Liver (tissue), 9 donors: Measurements from ENCODE around the gene LAMP1. TPM values are rescaled to one million over a fixed set of nuclear protein-coding genes. Genes with fewer than 3 reads are reported as not detected.

Experiments
- DNase-seq: peaks from one replicate; pipeline ENCODE4 v3.0.0-alpha.2; 2017; ENCODE audit warnings: low spot score
- H3K27ac ChIP-seq, 2 donors: one replicate each; pipeline ENCODE4 v1.7.0; 2013; ENCODE audit warnings: inconsistent platforms in 2 of 2, low read length in 2 of 2, control low read depth in 1 of 2, low read depth in 1 of 2, mild to moderate bottlenecking in 1 of 2
- H3K27me3 ChIP-seq, 4 donors: one replicate each; pipeline versions ENCODE4 v1.6.1 to v1.7.0; 2013; ENCODE audit warnings: low read length in 3 of 4, inconsistent platforms in 1 of 4, mild to moderate bottlenecking in 1 of 4, moderate library complexity in 1 of 4; ENCODE audit not compliant: control insufficient read depth in 4 of 4, insufficient read depth in 4 of 4
- H3K36me3 ChIP-seq, 4 donors: one replicate each; pipeline versions ENCODE4 v1.6.1 to v1.7.0; 2013; ENCODE audit warnings: low read length in 3 of 4, mild to moderate bottlenecking in 3 of 4, low read depth in 1 of 4, moderate library complexity in 1 of 4; ENCODE audit not compliant: control insufficient read depth in 4 of 4, insufficient read depth in 3 of 4
- H3K4me1 ChIP-seq, 4 donors: one replicate each; pipeline versions ENCODE4 v1.6.1 to v1.7.0; 2013; ENCODE audit warnings: low read length in 3 of 4, mild to moderate bottlenecking in 3 of 4, moderate library complexity in 1 of 4; ENCODE audit not compliant: control insufficient read depth in 4 of 4, insufficient read depth in 4 of 4
- H3K4me3 ChIP-seq, 3 donors: one replicate each; pipeline versions ENCODE4 v1.6.1 to v1.7.0; 2013; ENCODE audit warnings: low read length in 3 of 3, control low read depth in 1 of 3, low read depth in 1 of 3, mild to moderate bottlenecking in 1 of 3
- H3K9ac ChIP-seq, 2 donors: one replicate each; pipeline ENCODE4 v1.7.0; 2013; ENCODE audit warnings: low read length in 2 of 2, mild to moderate bottlenecking in 2 of 2, moderate library complexity in 2 of 2, control low read depth in 1 of 2, low read depth in 1 of 2
- H3K9me3 ChIP-seq, 4 donors: one replicate each; pipeline versions ENCODE4 v1.6.1 to v1.7.0; 2013; ENCODE audit warnings: low read length in 3 of 4; ENCODE audit not compliant: control insufficient read depth in 4 of 4
- ATF3 ChIP-seq: IDR thresholded peaks from 2 replicates; pipeline ENCODE4 v1.6.1; 2016; ENCODE audit warnings: antibody characterized with exemption
- CTCF ChIP-seq: fragments of 150-350 bp; IDR thresholded peaks from 2 replicates; pipeline ENCODE4 v1.5.1; 2017; ENCODE audit warnings: improper control_type of control experiment, low read depth, low read length; ENCODE audit not compliant: missing input control
- EGR1 ChIP-seq, 2 donors: IDR thresholded peaks; 2 replicates each; pipeline ENCODE4 v1.6.1; 2016 to 2018; ENCODE audit warnings: antibody characterized with exemption in 2 of 2, low read depth in 2 of 2
- FOXA1 ChIP-seq: IDR thresholded peaks from 2 replicates; pipeline ENCODE4 v1.6.1; 2016; ENCODE audit warnings: antibody characterized with exemption
- FOXA2 ChIP-seq: IDR thresholded peaks from 2 replicates; pipeline ENCODE4 v1.6.1; 2016; ENCODE audit warnings: antibody characterized with exemption
- GABPA ChIP-seq, 2 donors: IDR thresholded peaks in 1 of 2; conservative IDR thresholded peaks in 1 of 2; 2 replicates each; pipeline ENCODE4 v1.6.1; 2016; ENCODE audit warnings: antibody characterized with exemption in 2 of 2, mild to moderate bottlenecking in 1 of 2, moderate library complexity in 1 of 2
- HNF4A ChIP-seq, 2 donors: conservative IDR thresholded peaks; 2 replicates each; pipeline ENCODE4 v1.6.1; 2016; ENCODE audit warnings: antibody characterized with exemption in 2 of 2, mild to moderate bottlenecking in 2 of 2
- HNF4G ChIP-seq: IDR thresholded peaks from 2 replicates; pipeline ENCODE4 v1.6.1; 2016; ENCODE audit warnings: antibody characterized with exemption
- JUND ChIP-seq, 2 donors: IDR thresholded peaks; 2 replicates each; pipeline ENCODE4 v1.6.1; 2016; ENCODE audit warnings: antibody characterized with exemption in 2 of 2
- MAX ChIP-seq: IDR thresholded peaks from 2 replicates; pipeline ENCODE4 v1.6.1; 2016; ENCODE audit warnings: antibody characterized with exemption
- NR2F2 ChIP-seq: IDR thresholded peaks from 2 replicates; pipeline ENCODE4 v1.6.1; 2016; ENCODE audit warnings: antibody characterized with exemption
- RAD21 ChIP-seq, 2 donors: IDR thresholded peaks; 2 replicates each; pipeline ENCODE4 v1.6.1; 2016; ENCODE audit warnings: antibody characterized with exemption in 2 of 2, mild to moderate bottlenecking in 2 of 2
- REST ChIP-seq: IDR thresholded peaks from 2 replicates; pipeline ENCODE4 v1.6.1; 2016; ENCODE audit warnings: antibody characterized with exemption, mild to moderate bottlenecking
- RXRA ChIP-seq, 2 donors: IDR thresholded peaks; 2 replicates each; pipeline ENCODE4 v1.6.1; 2017 to 2018; ENCODE audit warnings: antibody characterized with exemption in 2 of 2, mild to moderate bottlenecking in 1 of 2
- SP1 ChIP-seq: IDR thresholded peaks from 2 replicates; pipeline ENCODE4 v1.6.1; 2018; ENCODE audit warnings: antibody characterized with exemption, mild to moderate bottlenecking
- TAF1 ChIP-seq: conservative IDR thresholded peaks from 2 replicates; pipeline ENCODE4 v1.6.1; 2016; ENCODE audit warnings: antibody characterized with exemption, mild to moderate bottlenecking
- YY1 ChIP-seq: IDR thresholded peaks from 2 replicates; pipeline ENCODE4 v1.6.1; 2016; ENCODE audit warnings: antibody characterized with exemption, mild to moderate bottlenecking
- ZBTB33 ChIP-seq: IDR thresholded peaks from 2 replicates; pipeline ENCODE4 v1.6.1; 2016; ENCODE audit warnings: antibody characterized with exemption
- WGBS: extraction: QIAGEN DNeasy Blood & Tissue Kit; methylation state at CpG from one replicate; pipeline ENCODE4 v1.1.7; 2013; 5-methylcytosine and 5-hydroxymethylcytosine counted together
- polyA plus RNA-seq, 2 donors: library from polyadenylated mRNA; stranded (reverse) in 1 of 2; unstranded in 1 of 2; fragments of 200-250 nt in 1 of 2; fragments of >200 nt in 1 of 2; fragmentation: Nextera tagmentation in 1 of 2; extraction: Ambion mirVana in 1 of 2; gene quantifications; one replicate each; pipeline versions ENCODE4 v1.2.1 to v1.2.3, GENCODE V29; 2013 to 2015
- total RNA-seq, 2 donors: library from RNA; depleted of rRNA; stranded (reverse); fragments of >200 nt; gene quantifications; one replicate each; pipeline ENCODE4 v1.2.3, GENCODE V29; 2014
- donor health status: healthy.
- donor health status: healthy.
- donor health status: healthy.
- donor health status: healthy.
- donor health status: healthy.

The LAMP1 gene
- total and polyA plus RNA-seq, 4 donors, result 24.4 to 160 (median 62.9) TPM

- peak overlapping the region; percentile 63 to 94 for H3K9ac ChIP-seq
- H3K27me3 ChIP-seq, result no peaks in the 10 kb centered on the region
- WGBS, result 34% methylated on average over 19 of the region's 19 CpGs
- TF ChIP-seq HNF4A (conservative IDR thresholded peaks at IDR 0.05) (no peak), FOXA1 (no peak), ZBTB33 (no peak), MAX (no peak), YY1 (no peak), TAF1 (no peak), FOXA2 (no peak), NR2F2 (no peak)
- H3K4me3 ChIP-seq, result peak overlapping the region; percentile 90 to 93 (median 90)
- peaks cover 0 to 4% (median 0%) of the 10 kb centered on the region in 4 donors for H3K36me3 ChIP-seq
- H3K27ac ChIP-seq, result peak overlapping the region; percentile 26 to 85
- peaks cover 6 to 46% (median 27%) of the 10 kb centered on the region in 4 donors for H3K4me1 ChIP-seq
- no peak for DNase-seq
- no peaks in the 10 kb centered on the region for H3K9me3 ChIP-seq
Measured at GRCh38 chr13:113298043-113298945, 1.3 kb downstream of the LAMP1 start.

- peaks cover 0 to 4% (median 0%) of the 10 kb centered on the region in 4 donors for H3K36me3 ChIP-seq
- peaks cover 6 to 46% (median 27%) of the 10 kb centered on the region in 4 donors for H3K4me1 ChIP-seq
- DNase-seq, result no peak
- no peaks in the 10 kb centered on the region for H3K9me3 ChIP-seq
- peak; percentile 39 to 41 for TF ChIP-seq RAD21 (IDR thresholded peaks at IDR 0.05)
- TF ChIP-seq ATF3, result peak; percentile 61
- TF ChIP-seq JUND (IDR thresholded peaks at IDR 0.05), result peak; percentile 61 to 72
- peak; percentile 91 for TF ChIP-seq ZBTB33
- peak; percentile 62 for TF ChIP-seq YY1
- peak; percentile 71 for TF ChIP-seq SP1
- no peak for TF ChIP-seq EGR1 (IDR thresholded peaks at IDR 0.05; ENCODE audit: low read depth in 2 of 2)
- TF ChIP-seq GABPA (IDR thresholded peaks at IDR 0.05 in 1 of 2, conservative IDR thresholded peaks at IDR 0.05 in 1 of 2), result no peak
- TF ChIP-seq REST, result peak; percentile 73
- peak; percentile 47 for TF ChIP-seq MAX
- TF ChIP-seq HNF4G, result peak; percentile 55
- TF ChIP-seq CTCF, result no peak
- TF ChIP-seq RXRA (IDR thresholded peaks at IDR 0.05), result peak; percentile 66 to 81
- peak; percentile 89 to 91 for TF ChIP-seq HNF4A (conservative IDR thresholded peaks at IDR 0.05)
- no peaks in the 10 kb centered on the region for H3K27me3 ChIP-seq
- 34% methylated on average over 7 of the region's 7 CpGs for WGBS
- no peak overlapping the region for H3K9ac ChIP-seq
- H3K27ac ChIP-seq, result peak overlapping the region; percentile 13 to 63
- H3K4me3 ChIP-seq, result no peak overlapping the region
Measured at GRCh38 chr13:113299951-113300350, 2.9 kb downstream of the LAMP1 start.
